IMR-90 (cell line): ENCODE results near the gene EDC4. TPM values are rescaled to one million over a fixed set of nuclear protein-coding genes. Genes with fewer than 3 reads are reported as not detected.
"Not testable (repeated sequence)": the region's sequence is repeated elsewhere in the genome, so short reads cannot be mapped to it uniquely, and the experiment has no call there.

Source experiments
- ATAC-seq: fragments of 200-7000 bp; cut with Tn5 transposase; 2 replicates; pipeline ENCODE4 v1.9.1; 2020; ENCODE audit warnings: low read depth, mild to moderate bottlenecking, moderate library complexity
- BruUV-seq: library from RNA; stranded (reverse); fragments of 400-500 nt; replicated peaks from 2 replicates; lab custom pipeline; 2021; lab: Mats Ljungman, UMichigan
- CTCF ChIA-PET: fragments of 300-600 bp; formaldehyde crosslinking; extraction: SDS; loops from one replicate; lab custom pipeline; 2021; ENCODE audit warnings: antibody characterized with exemption; lab: Yijun Ruan, JAX
- POLR2A ChIA-PET: fragments of 300-600 bp; sonication (Branson Sonifier 250); formaldehyde crosslinking; loops from one replicate; lab custom pipeline; 2022; ENCODE audit warnings: antibody characterized with exemption; ENCODE audit not compliant: unreplicated experiment; lab: Charles Lee
- DNase-seq: peaks from one replicate; pipeline ENCODE4 v3.0.0; 2013
- H2AFZ ChIP-seq: replicated peaks from 2 replicates; pipeline ENCODE3; 2013; ENCODE audit warnings: low read length, mild to moderate bottlenecking; ENCODE audit not compliant: poor library complexity
- H2AK5ac ChIP-seq: 2 replicates; pipeline ENCODE4 v1.6.1; 2013; ENCODE audit warnings: low read depth, low read length, inconsistent platforms
- H2AK9ac ChIP-seq: replicated peaks from 2 replicates; pipeline ENCODE3; 2013; ENCODE audit warnings: mild to moderate bottlenecking, low read depth, low read length, moderate library complexity; ENCODE audit not compliant: poor library complexity
- H2BK120ac ChIP-seq: 2 replicates; pipeline ENCODE4 v1.6.1; 2013; ENCODE audit warnings: low read depth, low read length, inconsistent platforms
- H2BK15ac ChIP-seq: 3 replicates; pipeline ENCODE4 v1.6.1; 2013; ENCODE audit warnings: low read depth, low read length, inconsistent platforms
- H2BK20ac ChIP-seq: 2 replicates; pipeline ENCODE4 v1.6.1; 2013; ENCODE audit warnings: low read depth, mild to moderate bottlenecking, inconsistent platforms, low read length, moderate library complexity
- H2BK5ac ChIP-seq: 2 replicates; pipeline ENCODE4 v1.6.1; 2013; ENCODE audit warnings: mild to moderate bottlenecking, low read depth, low read length, inconsistent platforms; ENCODE audit not compliant: poor library complexity, severe bottlenecking
- H3K14ac ChIP-seq: replicated peaks from 2 replicates; pipeline ENCODE4 v1.6.1; 2013; ENCODE audit warnings: low read depth, low read length, inconsistent platforms
- H3K18ac ChIP-seq: 2 replicates; pipeline ENCODE4 v1.6.1; 2013; ENCODE audit warnings: low read depth, low read length, control low read depth
- H3K23ac ChIP-seq: 2 replicates; pipeline ENCODE4 v1.6.1; 2013; ENCODE audit warnings: low read depth, low read length, inconsistent platforms
- H3K27ac ChIP-seq: 2 replicates; pipeline ENCODE4 v1.5.1; 2013; ENCODE audit warnings: mild to moderate bottlenecking, control low read depth, low read length; ENCODE audit not compliant: insufficient read depth
- H3K27me3 ChIP-seq: 2 replicates; pipeline ENCODE4 v1.6.1; 2013; ENCODE audit warnings: low read length; ENCODE audit not compliant: control insufficient read depth, insufficient read depth
- H3K36me3 ChIP-seq: 2 replicates; pipeline ENCODE4 v1.6.1; 2013; ENCODE audit warnings: low read length, mixed read lengths; ENCODE audit not compliant: control insufficient read depth, insufficient read depth
- H3K4ac ChIP-seq: 2 replicates; pipeline ENCODE4 v1.6.1; 2013; ENCODE audit warnings: low read depth, low read length, inconsistent platforms
- H3K4me1 ChIP-seq: 2 replicates; pipeline ENCODE4 v1.6.1; 2013; ENCODE audit warnings: low read length, mixed read lengths; ENCODE audit not compliant: control insufficient read depth, insufficient read depth
- H3K4me2 ChIP-seq: 2 replicates; pipeline ENCODE4 v1.6.1; 2013; ENCODE audit warnings: low read depth, mild to moderate bottlenecking, control low read depth, low read length, moderate library complexity
- H3K4me3 ChIP-seq: 2 replicates; pipeline ENCODE4 v1.5.1; 2013; ENCODE audit warnings: low read depth, mild to moderate bottlenecking, control low read depth, low read length, moderate library complexity; ENCODE audit not compliant: insufficient read depth
- H3K56ac ChIP-seq: 2 replicates; pipeline ENCODE4 v1.6.1; 2013; ENCODE audit warnings: low read length, inconsistent platforms; ENCODE audit not compliant: insufficient read depth; ENCODE audit errors: extremely low read depth
- H3K79me1 ChIP-seq, 2 experiments: 2 replicates each; pipeline ENCODE4 v1.6.1; 2013; ENCODE audit warnings: low read length in 2 of 2, inconsistent platforms in 1 of 2, low read depth in 1 of 2
- H3K9ac ChIP-seq: 2 replicates; pipeline ENCODE4 v1.6.1; 2013; ENCODE audit warnings: low read depth, low read length, control low read depth
- H3K9me1 ChIP-seq: 2 replicates; pipeline ENCODE4 v1.6.1; 2013; ENCODE audit warnings: low read length, inconsistent platforms; ENCODE audit not compliant: insufficient read depth
- H3K9me3 ChIP-seq: 2 replicates; pipeline ENCODE4 v1.6.1; 2013; ENCODE audit warnings: low read length; ENCODE audit not compliant: control insufficient read depth, insufficient read depth
- H4K20me1 ChIP-seq: 2 replicates; pipeline ENCODE4 v1.6.1; 2013; ENCODE audit warnings: low read length, inconsistent platforms; ENCODE audit not compliant: insufficient read depth
- H4K5ac ChIP-seq: 2 replicates; pipeline ENCODE4 v1.6.1; 2013; ENCODE audit warnings: mild to moderate bottlenecking, low read depth, low read length, control low read depth
- H4K8ac ChIP-seq, 2 experiments: 2 replicates each; pipeline ENCODE4 v1.6.1; 2013; ENCODE audit warnings: low read depth in 2 of 2, low read length in 2 of 2, control low read depth in 1 of 2, inconsistent platforms in 1 of 2
- H4K91ac ChIP-seq: 2 replicates; pipeline ENCODE4 v1.6.1; 2013; ENCODE audit warnings: low read depth, low read length, inconsistent platforms; ENCODE audit not compliant: insufficient read depth
- WGBS, 2 experiments: methylation state at CpG; one replicate each; pipeline versions ENCODE4 v1.1.5 to v1.1.7; 2013; ENCODE audit warnings: missing lambda C conversion rate in 2 of 2; ENCODE audit not compliant: insufficient read length in 1 of 2; ENCODE audit errors: extremely low coverage in 2 of 2; 5-methylcytosine and 5-hydroxymethylcytosine counted together
- dilution Hi-C: fragments of 300-500 bp; cut with HindIII; formaldehyde crosslinking; loops from one replicate; pipeline ENCODE4 v1.14.3; 2018; ENCODE audit warnings: low sequenced_read_pairs; ENCODE audit not compliant: unreplicated experiment
- in situ Hi-C: fragments of 300-500 bp; cut with MboI; formaldehyde crosslinking; loops from 3 replicates; pipeline ENCODE4 v1.14.3; 2019; ENCODE audit warnings: low sequenced_read_pairs, inconsistent platforms, mixed read lengths
- intact Hi-C: fragments of 100-400 bp; cut with micrococcal nuclease; formaldehyde crosslinking; loops from 2 replicates; pipeline ENCODE4 v1.10.0; 2022
- polyA plus RNA-seq, 3 experiments: library from polyadenylated mRNA; depleted of rRNA; stranded (reverse); fragments of >200 nt; gene quantifications; 2 replicates each; pipeline ENCODE4 v1.2.3, GENCODE V29; 2012; ENCODE audit warnings: low replicate concordance in 1 of 3
- total RNA-seq: library from RNA; depleted of rRNA; stranded (reverse); fragments of >200 nt; gene quantifications from 2 replicates; pipeline ENCODE4 v1.2.3, GENCODE V29; 2012

EDC4 gene
- total and polyA plus RNA-seq, 2 of the 4 experiments (the other 2 are of a cell fraction), result 33.2 to 64.0 TPM

DNA sequence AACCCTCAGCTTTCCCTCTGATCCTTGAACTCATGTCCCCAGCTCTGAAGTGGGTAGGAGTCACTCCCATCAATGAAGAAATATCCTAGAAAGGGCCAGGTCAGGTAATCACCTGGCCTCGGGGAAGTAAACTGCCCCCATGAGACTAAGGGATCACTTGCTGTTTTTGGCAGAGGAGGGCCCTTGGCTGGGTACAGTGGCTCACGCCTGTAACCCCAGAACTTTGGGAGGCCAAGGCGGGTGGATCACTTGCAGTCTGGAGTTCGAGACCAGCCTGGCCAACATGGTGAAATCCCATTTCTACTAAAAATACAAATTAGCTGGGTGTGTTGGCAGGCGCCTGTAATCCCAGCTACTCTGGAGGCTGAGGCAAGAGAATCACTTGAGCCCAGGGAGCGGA lies 8.8 kb upstream of the EDC4 start:
- WGBS, 2 experiments, result 100% methylated on average over 1 of the region's 6 CpGs; no CpG with 5 or more reads in 1 of the 2 experiments
- intact Hi-C loops, result loop anchor here (2.0 kb wide), 1 partner anchor 47 kb away; no protein-coding TSS in a partner anchor
- dilution Hi-C loops, result not testable (repeated sequence)

More for the DNA sequence above, 8.8 kb upstream of the EDC4 start:
- H3K18ac ChIP-seq, BruUV-seq, H4K8ac ChIP-seq, H2AK5ac ChIP-seq, H3K9ac ChIP-seq, H3K14ac ChIP-seq, H3K23ac ChIP-seq, H3K27me3 ChIP-seq, H2AFZ ChIP-seq, H4K5ac ChIP-seq, in situ Hi-C loops, H3K4me3 ChIP-seq, H2BK5ac ChIP-seq, DNase-seq, H3K9me3 ChIP-seq, ATAC-seq, H3K4me2 ChIP-seq, H3K27ac ChIP-seq, H2AK9ac ChIP-seq, POLR2A ChIA-PET, H4K91ac ChIP-seq, H3K56ac ChIP-seq, H2BK120ac ChIP-seq, H2BK20ac ChIP-seq, H2BK15ac ChIP-seq, H3K4ac ChIP-seq: not testable (repeated sequence)
- peaks cover 20% of the 10 kb centered on the region for H3K4me1 ChIP-seq
- H3K79me1 ChIP-seq, result peaks cover 58 to 72% of the 10 kb centered on the region in 2 experiments
- peaks cover 36% of the 10 kb centered on the region for H3K36me3 ChIP-seq
- H3K9me1 ChIP-seq, result peaks cover 49% of the 10 kb centered on the region
- CTCF ChIA-PET, result interaction anchor here (1.2 kb wide), 1 partner anchor 21 kb away, joined by 3 read pairs; no protein-coding TSS in a partner anchor
- H4K20me1 ChIP-seq, result peaks cover 71% of the 10 kb centered on the region
